ENCODE measurements around the gene RNF224.

- TF ChIP-seq, protein P1, sequence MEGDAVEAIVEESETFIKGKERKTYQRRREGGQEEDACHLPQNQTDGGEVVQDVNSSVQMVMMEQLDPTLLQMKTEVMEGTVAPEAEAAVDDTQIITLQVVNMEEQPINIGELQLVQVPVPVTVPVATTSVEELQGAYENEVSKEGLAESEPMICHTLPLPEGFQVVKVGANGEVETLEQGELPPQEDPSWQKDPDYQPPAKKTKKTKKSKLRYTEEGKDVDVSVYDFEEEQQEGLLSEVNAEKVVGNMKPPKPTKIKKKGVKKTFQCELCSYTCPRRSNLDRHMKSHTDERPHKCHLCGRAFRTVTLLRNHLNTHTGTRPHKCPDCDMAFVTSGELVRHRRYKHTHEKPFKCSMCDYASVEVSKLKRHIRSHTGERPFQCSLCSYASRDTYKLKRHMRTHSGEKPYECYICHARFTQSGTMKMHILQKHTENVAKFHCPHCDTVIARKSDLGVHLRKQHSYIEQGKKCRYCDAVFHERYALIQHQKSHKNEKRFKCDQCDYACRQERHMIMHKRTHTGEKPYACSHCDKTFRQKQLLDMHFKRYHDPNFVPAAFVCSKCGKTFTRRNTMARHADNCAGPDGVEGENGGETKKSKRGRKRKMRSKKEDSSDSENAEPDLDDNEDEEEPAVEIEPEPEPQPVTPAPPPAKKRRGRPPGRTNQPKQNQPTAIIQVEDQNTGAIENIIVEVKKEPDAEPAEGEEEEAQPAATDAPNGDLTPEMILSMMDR (conservative IDR thresholded peaks at IDR 0.05; ENCODE audit: low read depth, low read length) = no peak
- TF ChIP-seq EZH2phosphoT487 (IDR thresholded peaks at IDR 0.05; ENCODE audit: borderline replicate concordance, low read length) = no peak
Measured at GRCh38 chr9:137193771-137194170, 33.5 kb upstream of the RNF224 start.

All from PC-3 (cell line).